VCaP (cell line): ENCODE results near the gene BMP7.

ENCODE experiments used
- H3K27ac ChIP-seq: fragments of 450-650 bp; 2 replicates; pipeline ENCODE4 v1.5.1; 2017
- TF ChIP-seq, protein P1 (sequence below): fragments of 450-650 bp; conservative IDR thresholded peaks from 2 replicates; pipeline ENCODE4 v1.5.1; 2017; ENCODE audit warnings: mild to moderate bottlenecking, moderate library complexity

The BMP7 gene

GRCh38 chr20:57136734-57137133 lies 129.7 kb downstream of the BMP7 start:
- TF ChIP-seq, protein P1, sequence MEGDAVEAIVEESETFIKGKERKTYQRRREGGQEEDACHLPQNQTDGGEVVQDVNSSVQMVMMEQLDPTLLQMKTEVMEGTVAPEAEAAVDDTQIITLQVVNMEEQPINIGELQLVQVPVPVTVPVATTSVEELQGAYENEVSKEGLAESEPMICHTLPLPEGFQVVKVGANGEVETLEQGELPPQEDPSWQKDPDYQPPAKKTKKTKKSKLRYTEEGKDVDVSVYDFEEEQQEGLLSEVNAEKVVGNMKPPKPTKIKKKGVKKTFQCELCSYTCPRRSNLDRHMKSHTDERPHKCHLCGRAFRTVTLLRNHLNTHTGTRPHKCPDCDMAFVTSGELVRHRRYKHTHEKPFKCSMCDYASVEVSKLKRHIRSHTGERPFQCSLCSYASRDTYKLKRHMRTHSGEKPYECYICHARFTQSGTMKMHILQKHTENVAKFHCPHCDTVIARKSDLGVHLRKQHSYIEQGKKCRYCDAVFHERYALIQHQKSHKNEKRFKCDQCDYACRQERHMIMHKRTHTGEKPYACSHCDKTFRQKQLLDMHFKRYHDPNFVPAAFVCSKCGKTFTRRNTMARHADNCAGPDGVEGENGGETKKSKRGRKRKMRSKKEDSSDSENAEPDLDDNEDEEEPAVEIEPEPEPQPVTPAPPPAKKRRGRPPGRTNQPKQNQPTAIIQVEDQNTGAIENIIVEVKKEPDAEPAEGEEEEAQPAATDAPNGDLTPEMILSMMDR = no peak
- H3K27ac ChIP-seq = no peak overlapping the region

DNA sequence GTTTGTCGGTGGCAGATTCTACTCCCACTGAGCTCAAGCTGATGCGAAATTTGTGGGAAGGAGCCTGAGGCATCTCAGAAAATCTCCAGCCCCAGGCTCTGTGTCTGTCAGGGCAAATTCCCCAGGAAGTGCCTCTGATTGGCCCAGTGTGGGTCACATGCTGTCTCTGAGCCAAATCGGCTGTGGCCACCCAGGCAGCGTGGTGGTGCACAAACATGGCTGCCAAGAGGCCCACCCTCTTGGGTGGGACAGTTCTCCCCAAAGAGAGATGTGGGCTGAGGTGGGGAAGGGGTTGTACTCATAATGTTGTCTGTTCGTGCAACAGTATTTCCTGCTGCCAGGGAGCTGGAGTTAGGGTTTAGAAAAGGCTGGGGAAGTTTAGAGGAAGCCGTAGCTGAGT lies 130.6 kb downstream of the BMP7 start:
- H3K27ac ChIP-seq = no peak overlapping the region
- TF ChIP-seq, protein P1 = no peak

DNA sequence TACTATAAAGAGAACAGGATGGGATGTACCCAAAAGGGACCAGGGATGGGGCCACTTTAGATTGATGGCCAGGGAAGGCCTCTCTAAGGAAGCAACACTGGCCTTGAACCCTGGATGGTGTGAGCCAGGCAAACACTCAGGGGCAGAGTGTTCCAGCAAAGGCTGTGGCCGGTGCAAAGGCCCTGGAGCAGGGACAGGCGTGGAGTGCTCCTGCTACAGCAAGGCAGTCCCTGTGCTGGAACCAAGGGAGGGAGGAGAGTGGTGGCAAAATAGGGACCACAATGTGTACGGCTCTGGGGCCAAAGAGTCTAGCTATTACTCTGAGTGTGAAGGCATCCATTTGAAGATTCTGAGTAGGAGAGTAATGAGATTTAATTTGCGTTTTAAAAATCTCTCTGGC lies 131.6 kb downstream of the BMP7 start:
- TF ChIP-seq, protein P1 = no peak
- no peak overlapping the region for H3K27ac ChIP-seq

DNA sequence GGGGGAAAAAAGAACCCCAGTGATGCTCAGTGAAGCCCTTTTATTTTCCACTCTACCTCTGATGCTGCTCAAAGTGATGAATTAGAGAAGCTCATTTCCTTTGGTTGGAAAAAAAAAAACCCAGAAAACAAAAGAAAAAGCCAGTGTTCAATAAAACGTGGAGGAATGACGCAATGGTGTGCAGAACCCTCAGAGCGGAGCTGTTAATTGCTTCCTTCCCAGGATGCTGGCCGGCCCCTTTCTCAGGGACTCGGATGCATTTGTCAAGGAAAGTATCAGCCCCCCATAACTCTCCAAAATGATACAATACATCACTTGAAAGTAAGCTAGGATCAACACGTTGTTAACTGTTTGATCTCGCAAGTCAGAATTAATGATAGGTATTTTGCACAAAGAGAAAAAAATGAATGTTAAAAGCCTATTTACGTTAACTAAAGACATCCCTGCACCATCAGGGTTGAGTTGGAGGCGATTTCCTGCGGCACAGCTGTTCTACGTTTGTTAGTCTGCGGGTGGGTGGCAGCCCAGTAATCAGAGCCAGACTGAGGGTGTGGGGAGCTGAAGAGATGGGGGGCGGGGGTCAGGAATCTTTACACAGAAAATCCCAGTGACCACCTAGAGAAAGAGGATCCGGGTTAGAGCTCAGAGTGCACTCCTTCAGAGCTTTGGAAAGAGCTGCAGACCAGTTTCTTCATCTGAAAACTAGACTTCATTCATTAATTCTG lies 132.4 kb downstream of the BMP7 start:
- TF ChIP-seq, protein P1 = no peak
- no peak overlapping the region for H3K27ac ChIP-seq

DNA sequence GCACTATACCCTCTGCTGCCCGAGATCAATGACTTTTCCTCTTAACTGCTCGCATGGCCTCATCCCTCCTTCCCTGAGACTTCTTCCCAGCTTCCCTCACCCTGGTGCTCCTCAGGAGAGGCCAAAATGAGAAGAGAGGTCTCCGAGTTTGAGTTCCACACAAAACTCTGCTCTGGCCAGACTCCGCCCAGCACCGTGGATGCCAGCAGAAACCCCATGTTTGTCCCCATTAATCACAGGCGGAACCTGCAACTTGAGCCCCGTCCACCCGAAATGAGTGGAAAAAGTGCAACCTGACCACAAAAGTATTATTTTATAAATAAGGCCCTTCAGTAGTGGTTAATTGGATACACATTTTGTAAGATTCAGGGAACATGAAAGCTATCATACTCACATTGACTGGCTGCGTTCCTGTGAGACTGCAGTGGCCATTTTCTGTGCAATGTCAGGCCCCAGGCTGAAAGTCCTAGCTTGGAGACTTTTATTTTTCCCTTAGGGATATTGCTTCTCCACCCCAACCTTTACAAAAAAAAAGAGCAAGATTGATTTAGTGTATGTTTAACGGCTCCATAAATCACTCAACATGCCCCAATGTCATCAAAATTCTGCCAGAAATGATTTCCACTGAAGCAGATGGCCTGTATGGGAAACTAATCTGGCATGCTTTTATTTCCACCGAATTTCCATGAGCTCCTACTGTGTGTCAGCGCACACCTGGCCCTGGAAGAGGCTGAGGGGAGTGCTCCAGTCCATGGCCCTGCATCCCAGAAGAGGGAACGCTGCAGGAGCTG lies 134.6 kb downstream of the BMP7 start:
- no peak overlapping the region for H3K27ac ChIP-seq
- TF ChIP-seq, protein P1 = no peak

GRCh38 chr20:57131077-57131476 lies 135.4 kb downstream of the BMP7 start:
- TF ChIP-seq, protein P1 = no peak

DNA sequence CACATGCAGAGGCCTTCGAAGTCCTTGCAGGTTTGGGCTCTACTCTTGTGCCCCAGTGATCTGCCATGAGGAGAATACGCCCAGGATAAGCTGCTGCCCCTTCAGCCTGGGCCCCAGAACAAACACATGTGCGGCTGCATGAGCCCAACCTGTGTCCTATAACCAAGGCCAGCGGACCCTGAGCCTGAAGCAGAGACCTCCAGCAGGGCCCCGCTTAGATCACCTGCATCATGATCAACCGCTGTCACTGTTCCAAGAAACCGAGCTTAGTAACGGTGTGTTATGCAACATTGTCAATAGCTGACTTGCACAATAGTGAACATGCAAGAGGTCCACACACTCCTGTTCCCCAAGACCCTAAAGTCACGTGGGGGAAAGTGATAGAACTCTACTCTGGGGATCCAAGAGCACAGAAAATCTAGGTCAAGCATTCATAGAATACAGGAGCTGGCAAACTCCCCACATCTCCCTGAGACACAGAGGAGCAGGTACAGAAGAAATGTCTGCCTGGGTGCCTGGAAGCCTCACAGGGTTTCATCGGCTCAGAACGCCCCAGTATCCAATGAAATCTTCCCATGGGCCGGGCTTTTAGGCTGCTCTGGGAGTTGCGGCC lies 136.2 kb downstream of the BMP7 start:
- TF ChIP-seq, protein P1 = no peak
- no peak overlapping the region for H3K27ac ChIP-seq

More at GRCh38 chr20:57131077-57131476, 135.4 kb downstream of the BMP7 start:
- no peak overlapping the region for H3K27ac ChIP-seq
